Stimulated activated CD8-positive, alpha-beta memory T cell treated with anti-CD3 and anti-CD28 coated beads, Interleukin-4, amount 100 ng/mL, for 4 hours (primary cell): ENCODE results near the gene FCN1.

Experiments
- DNase-seq, 2 donors: peaks; one replicate each; pipeline ENCODE4 v3.0.0-alpha.2; 2020; ENCODE audit warnings: low read depth in 2 of 2, low spot score in 1 of 2

Gene FCN1

DNA sequence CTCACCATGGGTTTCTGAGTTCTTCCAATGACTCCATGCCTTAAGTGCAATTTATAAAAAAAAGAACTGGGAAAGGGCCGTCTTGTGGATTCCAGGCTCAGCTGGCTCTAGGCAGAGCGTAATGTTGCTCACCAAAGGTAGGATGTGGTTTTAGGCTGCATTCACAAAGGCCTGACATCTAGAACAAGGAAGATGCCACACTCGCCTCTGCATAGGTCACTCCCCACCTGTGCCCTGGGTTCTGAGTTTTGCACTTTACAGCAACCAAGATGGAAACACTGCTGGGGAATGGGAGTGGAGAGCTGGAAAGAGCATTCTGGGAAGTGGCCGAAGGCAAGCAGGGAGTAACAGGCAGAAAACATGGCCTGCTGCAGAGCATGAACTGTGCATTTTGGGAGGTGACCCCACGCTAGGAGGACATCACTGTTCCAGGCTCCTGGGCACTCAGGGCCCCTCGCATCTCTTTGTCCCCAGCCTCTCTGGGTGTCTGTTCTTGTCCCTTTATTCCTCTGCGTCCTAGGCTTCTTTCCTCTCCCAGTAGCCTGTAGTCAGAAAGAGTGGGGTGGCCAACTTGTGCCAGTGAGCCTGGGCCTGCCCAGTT is 24.8 kb downstream of the FCN1 start:
- DNase-seq, result no peak

DNA sequence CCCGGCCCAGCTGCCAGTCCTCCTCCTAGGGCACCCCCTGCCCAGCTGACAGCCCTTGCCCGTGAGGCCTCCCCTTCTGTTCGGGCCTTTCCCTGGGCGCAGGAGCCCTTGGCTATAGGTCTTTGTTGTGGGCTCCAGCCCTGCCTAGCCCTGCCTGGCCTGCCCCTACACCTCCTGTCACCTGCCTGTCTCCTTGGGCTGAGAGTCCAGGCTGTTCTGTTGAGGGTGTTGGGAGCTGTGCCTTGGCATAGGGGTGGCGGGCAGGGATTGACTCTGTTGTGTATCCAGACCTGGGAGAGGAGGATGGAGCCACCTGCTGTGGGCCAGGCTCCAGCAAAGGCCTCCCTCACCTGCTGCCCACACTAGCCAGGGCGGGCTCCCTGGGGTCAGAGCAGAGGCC is 25.5 kb downstream of the FCN1 start:
- no peak for DNase-seq

DNA sequence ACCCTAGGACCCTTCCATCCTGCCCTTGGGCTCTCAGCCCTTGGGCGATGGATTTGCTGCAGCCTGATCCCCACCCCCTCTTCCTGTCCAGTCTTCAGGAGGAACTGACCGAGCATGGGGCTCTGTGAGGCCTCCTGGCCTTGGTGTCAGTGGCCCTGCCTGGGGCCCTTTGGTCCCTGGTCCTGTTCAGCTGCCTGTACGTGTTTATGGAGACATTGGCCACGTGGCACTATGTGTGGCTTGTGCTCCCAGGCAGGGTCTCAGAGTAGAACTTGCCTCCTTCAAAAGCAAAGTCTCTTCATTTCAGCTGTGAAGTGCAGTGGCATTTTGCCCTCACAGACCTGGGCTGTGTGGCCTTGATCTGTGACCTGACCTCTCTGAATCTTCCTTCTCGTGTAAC is 26.0 kb downstream of the FCN1 start:
- no peak for DNase-seq

- DNase-seq, result no peak
Observed at GRCh38 chr9:134891053-134891452, 26.7 kb downstream of the FCN1 start.

GRCh38 chr9:134890155-134890495 is 27.6 kb downstream of the FCN1 start:
- DNase-seq, result no peak

GRCh38 chr9:134889386-134890154 is 28.1 kb downstream of the FCN1 start:
- DNase-seq, result no peak

GRCh38 chr9:134888603-134889190 is 29.0 kb downstream of the FCN1 start:
- no peak for DNase-seq

DNA sequence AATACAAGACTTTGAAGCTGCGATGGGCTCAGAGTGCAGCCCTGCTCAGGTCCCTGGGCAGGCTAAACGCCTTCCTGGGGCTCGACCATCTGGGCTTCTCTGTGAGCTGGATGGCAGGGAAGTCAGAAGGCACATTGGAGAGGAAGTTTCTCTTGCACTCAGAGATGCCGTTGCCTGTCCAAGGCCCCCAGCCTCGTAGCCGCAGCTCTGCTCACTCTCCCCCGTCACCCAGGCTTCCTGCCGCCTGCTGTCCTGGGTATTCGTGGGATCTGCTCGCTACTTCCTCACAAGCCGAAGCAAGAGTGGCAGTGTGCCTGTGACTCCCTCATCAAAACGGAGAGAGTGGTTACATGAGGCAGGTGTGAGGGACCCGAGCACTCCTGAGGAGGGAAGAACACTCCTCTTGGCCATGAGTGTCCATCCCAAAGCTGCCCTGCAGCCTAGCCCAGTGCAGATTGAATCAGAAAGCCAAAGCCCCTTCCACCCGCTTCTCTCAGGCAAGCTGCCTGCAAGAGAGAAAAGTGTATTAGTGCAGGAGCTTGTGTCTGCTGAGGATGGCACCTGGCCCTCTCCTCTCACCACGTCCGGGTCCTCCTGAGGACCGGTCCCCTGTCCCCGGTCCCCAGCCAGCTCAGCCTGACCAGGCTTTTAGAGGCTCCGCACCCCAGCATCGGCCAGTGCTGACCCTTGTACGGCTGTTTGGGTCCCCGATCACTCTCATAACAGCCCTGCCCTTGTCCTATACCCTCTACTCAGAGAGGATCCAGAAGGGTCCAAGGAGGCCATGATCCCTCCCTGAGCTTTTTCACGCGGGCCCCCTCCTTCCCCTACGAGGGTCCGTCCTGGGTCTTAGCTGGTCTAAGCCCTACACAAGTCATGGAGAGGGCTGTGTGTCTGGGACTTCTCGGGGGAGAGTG is 29.8 kb downstream of the FCN1 start:
- no peak for DNase-seq

GRCh38 chr9:134887219-134887618 is 30.5 kb downstream of the FCN1 start:
- DNase-seq, result no peak

DNA sequence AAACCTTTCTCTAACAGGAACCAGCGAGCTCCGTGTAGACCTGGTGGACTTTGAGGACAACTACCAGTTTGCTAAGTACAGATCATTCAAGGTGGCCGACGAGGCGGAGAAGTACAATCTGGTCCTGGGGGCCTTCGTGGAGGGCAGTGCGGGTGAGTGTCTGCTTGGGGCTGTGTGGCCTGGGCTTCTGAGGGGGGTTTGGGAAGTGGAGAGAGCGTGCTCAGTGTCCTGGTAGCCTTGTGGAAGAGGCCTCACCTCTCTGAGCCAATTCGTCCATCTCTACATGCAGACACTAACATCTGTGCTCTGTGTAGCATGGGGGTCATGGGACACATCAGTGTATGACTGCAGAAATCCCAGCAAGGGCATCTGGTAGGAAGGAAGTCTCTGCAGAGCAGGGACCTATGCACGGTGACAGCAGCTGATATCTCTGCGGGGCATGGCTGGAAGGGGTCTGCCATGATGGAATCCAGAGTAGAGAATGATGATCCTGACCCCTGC is 31.2 kb downstream of the FCN1 start:
- DNase-seq, result no peak

GRCh38 chr9:134885679-134886412 is 31.9 kb downstream of the FCN1 start:
- DNase-seq, result no peak

DNA sequence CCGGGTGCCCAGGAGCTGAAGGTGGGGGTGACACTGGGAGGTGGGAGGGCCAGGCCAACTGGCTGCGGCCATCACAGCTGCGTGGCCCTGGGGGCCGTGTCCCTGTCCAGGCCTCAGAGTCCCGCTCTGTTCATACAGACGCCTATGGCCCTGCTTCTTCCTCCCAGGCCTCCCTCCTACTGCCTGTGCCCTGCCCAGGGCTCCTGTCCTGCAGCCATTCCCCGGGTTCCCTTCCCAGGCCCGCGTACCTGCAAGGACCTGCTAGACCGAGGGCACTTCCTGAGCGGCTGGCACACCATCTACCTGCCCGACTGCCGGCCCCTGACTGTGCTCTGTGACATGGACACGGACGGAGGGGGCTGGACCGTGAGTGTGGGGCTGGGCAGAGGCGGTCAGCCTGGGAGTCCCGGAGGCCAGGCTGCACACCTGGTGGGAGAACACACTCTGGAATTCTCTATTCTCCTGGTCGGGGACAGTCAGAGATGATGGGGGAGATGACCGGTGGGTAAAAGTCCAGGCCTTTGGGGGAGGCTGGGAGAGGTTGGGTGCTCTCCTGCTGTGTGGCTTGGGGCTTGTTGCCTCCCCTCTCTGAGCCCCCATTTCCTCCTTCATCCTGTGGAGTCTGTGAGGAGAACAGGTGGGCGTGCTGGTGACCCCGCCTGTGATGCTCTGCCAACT is 32.6 kb downstream of the FCN1 start:
- no peak for DNase-seq

DNA sequence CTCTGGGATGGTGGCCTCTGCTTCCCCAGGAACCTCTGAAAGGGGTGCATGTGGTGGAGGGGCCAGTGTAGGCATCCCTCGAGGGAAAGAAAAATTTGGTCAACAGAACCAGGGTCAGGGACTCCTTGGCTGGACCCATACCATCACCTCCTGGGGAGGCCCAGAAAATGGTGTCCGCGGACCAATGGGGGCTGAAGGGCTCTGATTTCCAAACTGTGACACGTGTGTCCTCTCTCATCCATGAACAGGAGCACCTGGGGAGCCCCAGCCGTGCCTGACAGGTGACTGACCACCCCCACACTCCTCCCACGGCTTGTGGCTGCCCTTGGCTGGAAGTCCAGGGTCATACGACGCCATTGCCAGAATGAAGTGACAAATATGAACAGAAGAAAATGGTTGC is 33.2 kb downstream of the FCN1 start:
- DNase-seq, result no peak

DNA sequence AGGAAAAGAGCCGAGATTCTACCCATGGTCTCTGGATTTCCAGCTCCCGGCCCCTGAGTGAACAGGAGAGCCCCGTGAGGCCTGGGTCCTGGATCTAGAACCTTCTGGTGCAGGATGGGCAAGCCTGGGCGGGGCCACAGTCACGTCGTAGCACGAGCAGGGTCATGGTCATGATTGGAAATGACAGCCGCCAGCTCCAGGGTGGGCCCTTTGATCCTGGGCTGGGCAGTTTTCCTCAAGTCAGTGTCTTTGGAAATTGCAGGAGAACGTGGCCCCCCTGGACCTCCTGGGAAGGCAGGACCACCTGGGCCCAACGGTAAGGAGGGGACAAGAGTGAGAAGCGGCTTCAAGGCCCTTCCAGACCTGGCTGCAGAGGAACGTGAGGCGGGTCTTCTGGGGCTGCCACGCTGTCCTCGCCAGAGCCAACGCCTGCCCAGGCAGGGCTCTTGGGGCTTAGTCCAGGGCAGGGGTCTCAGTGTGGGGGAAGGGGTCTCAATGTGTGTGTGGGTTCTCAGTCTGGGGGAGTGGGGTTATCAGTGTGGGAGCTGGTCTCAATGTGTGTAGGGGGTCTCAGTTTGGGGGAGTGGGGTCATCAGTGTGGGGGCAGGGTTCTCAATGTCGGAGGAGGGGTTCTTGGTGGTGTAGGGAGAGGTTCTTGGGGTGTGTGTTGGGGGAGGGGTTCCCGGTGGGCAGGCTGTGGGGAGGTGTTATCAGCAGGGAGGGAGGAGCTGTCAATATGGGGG is 34.5 kb downstream of the FCN1 start:
- no peak for DNase-seq

DNA sequence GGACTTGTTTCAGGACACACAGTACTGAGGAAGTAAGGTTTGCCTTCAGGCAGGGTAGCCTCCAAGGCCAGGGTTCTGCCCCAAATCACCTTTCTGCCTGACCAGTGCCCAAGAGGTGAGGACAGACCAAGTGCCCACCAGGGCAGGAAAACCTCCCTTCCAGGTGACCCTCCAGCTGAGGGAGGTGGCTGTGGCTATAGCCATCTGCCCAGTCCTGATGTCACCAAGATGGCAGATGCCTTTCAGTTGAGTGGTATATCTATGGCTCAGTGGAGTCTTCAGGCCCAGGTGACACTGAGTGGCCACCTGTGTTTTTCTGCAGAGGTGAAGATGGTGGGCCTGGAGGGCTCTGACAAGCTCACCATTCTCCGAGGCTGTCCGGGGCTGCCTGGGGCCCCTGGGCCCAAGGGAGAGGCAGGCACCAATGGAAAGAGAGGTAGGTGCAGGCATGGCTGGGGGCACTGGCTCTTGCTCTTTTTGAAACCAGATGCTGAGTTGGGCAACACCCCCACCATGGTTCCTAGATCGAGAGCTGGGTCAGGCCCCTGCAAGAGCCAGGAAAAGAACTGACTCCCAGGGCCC is 35.4 kb downstream of the FCN1 start:
- DNase-seq, result no peak

DNA sequence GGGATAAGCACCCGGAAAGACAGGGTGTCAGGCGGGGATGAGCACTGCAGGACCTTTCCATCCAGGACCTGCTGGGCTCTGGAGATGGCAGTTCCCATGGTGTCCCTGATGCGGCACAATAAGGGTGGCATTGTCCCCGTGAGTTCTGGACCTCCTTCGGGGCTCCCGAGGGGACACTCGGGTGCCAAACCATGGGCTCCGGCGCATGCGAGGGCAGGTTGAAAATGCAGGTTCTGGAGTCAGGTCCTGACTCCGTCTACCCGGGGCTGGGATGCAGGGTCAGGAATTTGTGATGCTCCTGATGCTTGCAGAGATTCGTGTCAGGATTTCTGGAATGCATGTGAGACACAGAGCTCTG is 36.4 kb downstream of the FCN1 start:
- no peak for DNase-seq

DNA sequence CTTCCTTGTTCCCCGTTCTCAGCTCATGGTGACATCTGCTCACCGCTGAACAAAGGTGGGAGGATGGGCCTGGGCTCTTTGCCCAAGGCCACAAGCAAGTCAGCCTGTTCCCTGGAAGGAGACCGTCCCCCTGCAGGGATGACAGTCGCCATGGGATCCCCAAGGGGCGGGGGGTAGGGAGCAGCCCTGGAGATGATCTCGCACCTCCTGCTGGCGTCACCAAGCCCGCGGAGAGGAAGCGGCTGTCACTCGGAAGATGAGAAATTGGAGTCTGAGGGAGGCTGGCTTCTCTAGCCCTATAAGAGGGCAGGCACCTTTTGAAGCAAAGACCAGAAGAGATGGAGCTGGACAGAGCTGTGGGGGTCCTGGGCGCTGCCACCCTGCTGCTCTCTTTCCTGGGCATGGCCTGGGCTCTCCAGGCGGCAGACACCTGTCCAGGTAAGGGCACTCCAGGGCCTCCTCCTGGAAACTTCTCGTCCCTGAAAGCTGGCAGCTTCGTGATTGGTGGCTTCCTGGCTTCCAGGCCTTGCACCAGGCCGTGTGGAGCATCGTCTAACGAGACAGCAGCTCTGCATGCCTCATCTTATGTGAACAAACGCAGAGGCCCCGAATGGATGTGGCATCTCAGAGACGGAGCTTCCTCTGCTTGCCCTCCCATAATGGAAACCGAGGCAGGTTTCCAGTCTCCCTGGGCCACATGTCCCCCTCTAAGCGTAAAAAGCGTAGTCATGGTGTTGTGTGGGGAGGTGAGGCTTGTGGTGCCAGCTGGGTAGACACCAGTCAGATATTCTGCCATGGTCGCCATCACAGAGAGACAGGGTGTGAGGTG is 37.0 kb downstream of the FCN1 start, which contains the start of gene FCN2:
TSS of gene FCN2 (plus strand) at position 327 of the 829 bp plus-strand sequence. CDS start at position 339, 12 bp downstream.
- no peak for DNase-seq
